ENCODE data around the gene S100A4.
"Not testable (repeated sequence)": the region's sequence is repeated elsewhere in the genome, so short reads cannot be mapped to it uniquely, and the experiment has no call there.

Gene S100A4

DNA sequence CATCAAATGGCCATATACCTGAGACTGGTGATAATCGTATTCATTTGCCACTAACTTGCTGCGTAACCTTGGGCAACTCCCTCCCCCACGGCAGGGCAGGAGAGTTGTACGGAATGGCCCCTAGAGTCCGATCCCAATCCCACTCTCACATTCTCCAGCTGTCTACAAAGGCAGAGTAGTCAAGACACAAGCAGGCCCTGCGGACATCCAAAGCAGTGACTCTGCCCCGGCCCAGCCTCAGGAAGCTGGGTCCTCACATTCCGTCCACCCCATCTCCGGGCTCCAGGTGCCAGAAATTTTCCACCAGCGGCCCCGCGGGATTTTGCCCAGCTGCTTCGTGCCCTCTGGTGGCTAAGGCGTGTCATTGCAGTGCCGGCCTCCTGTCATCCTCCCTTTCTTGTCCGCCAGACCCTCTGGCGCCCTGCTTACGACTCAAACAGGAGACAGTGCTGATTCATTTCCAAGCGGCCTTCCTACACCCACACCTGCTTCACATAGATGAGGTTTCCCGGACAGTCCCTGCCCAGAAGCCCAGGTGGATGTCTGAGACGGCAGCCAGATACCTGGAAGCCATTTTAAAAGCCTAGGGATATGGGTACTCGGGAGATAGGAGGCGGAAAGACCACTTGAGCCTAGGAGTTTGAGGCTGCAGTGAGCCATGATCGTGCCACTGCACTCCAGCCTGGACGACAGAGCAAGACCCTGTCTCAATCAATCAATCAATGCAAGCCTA, 22.9 kb upstream of the S100A4 start:
- DNase-seq: peak; percentile 74 to 97 (median 85)
- intact Hi-C loops (cut with DNase I): loop anchor here (1.0 to 10.0 kb wide), 3 partner anchors 36 to 214 kb away; partner anchors contain the start of gene S100A9

DNA sequence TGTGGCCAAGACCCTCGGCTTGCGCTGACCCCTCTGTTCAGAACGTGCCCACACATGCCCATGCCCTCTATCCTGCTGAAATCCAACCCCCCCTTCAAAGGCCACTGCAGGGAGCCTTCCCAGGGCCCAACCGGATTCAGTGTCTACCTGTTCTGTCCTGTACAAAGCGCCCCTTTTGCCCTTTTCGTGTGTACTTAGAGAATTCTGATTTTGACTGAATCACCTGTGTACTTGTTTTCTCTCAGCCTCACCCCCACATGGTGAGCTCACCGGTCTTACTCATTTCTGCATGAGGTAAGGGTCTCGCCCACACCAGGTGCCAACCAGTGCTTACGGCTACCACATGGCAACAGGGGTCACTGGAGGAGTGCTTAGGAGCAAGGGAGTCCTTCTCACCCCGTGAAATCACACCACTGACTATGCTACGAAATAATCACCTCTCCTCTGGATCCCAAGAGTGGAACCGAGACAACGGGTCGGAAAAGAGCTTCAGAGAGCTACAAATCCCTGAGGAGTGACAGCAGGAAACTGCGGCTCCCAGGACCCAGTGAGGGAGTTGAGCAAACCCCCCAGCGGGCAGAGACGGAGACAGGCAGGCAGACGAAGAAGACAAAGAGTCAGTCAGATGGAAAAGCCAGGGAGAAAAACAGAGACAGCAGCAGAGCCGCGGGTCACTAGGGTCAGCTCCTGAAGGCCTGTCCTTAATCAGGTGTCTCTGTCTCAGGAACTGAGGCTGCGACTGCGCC, 22.2 kb upstream of the S100A4 start:
- DNase-seq: peak in 1 of 10 donors; percentile 53
- intact Hi-C loops (cut with DNase I): loop anchor here (1.0 to 10.0 kb wide), 3 partner anchors 35 to 213 kb away; partner anchors contain the start of gene S100A9

DNA sequence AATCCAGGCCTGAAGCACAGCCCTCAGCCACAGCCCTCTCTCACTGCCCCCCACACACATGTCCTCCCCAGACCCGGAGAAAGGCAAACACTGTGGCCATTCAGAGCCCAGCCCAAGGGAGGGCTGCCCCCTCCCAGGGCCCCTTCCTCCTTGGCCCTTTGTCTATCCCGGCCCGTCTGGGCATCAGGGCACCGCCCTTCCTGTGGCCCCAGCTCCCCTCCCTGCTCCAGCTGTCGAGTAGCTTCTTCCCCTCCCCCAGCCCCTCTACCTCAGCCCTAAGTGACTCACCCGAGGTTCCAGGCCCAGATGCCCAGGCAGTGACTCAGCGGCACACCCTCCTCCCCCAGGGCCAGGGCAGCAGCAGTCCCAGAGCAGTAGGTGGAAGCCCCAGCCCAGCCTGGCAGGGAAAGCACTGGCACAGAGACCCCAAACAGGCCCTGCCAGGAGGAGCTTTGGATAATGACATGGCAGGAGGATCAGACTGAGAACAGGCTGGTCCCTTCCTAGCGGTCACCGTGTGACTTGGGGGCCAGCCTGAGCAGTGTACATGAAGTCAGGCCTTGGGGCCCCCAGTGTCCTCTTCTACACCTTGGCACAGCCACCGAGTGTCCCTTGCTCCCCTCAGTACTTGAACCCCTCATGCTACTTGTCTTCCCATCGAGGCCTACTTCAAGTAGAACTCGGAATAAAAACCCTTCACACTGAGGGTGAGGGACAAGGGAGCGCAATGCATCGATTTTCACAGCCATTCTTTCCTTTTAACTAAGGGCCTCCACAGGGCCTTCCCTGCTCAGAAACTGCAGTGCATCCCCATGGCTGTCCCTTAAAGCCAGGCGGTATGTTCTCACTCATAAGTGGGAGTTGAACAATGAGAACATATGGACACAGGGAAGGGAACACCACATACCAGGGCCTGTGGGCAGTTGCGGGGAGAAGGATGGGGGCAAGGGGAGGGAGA, 21.1 kb upstream of the S100A4 start:
- intact Hi-C loops (cut with DNase I): loop anchor here (5.0 to 10.0 kb wide), 2 partner anchors 34 to 212 kb away; partner anchors contain the start of gene S100A9
- peak in 8 of 10 donors; percentile 41 to 96 (median 66) for DNase-seq

DNA sequence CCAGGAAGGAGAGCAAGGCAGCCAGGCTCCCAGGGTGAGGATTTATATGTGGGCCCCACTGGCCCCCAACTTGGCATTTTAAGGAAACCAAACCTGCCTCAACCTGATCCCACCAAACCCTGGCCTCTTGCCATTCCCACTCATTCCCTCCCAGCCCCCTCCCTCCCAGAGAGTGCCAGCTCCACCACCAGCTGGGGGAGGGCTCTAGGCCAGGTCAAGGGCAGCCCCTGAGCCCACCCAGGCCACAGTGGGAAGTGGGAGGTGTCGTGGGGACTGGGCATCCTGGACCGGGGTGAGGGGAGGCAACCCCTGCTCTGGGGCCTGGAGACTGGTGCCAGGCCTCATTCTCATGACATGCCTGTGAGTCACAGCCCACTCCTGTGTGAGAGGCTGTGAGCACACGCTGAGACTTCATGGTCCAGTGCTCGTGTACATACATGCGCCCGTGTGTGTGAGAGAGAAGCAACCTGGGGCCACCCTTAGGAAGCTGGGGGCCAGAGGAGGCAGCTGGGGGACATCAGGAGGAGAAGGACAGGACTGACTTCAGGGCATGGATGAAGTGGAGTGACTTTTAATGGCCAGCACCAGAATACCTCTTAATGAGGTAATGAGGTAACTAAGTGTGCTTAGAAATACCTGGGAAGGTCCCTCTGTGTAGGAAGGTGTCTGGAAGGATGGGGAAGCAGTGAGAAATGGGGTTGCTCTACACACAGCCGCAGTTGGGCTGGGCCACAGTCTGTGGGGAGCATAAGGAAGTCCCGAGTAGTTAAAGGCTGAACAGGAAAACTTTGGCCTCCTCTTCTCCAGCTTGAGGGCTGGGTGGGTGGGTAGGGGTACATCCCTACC, 20.1 kb upstream of the S100A4 start, which contains the start of gene S100A2:
Gene S100A2, minus strand, starts transcription at position 316 of the 846 bp plus-strand sequence. CDS start 1,967 bp downstream, outside the sequence.
- intact Hi-C loops (cut with DNase I): loop anchor here (5.0 to 10.0 kb wide), 2 partner anchors 33 to 211 kb away; partner anchors contain the start of gene S100A9
- peak in 1 of 10 donors; percentile 79 for DNase-seq

DNA sequence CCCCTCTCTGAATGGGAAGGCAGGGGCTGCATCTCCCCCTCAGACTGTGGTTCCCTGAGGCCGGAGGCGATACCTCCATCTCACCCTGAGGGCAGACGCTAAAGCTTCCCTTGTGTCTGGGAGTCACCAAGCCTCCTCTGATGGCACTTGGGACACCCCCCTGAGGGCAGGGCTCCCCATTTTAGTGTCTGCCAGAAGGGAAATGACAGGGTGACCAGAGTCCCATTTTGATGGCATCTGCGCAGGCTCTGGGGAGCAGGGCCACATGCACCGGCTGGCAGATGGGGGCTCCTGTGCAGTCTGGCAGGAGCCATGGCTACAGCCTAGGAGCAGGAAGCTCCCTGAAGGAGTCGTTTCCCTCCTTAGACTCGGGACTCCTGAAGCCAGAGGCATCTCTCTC, 18.4 kb upstream of the S100A4 start:
- peak in 1 of 10 donors; percentile 43 for DNase-seq
- intact Hi-C loops (cut with DNase I): loop anchor here (10.0 kb wide), 1 partner anchor 209 kb away; the partner anchor contains the start of gene S100A9

DNA sequence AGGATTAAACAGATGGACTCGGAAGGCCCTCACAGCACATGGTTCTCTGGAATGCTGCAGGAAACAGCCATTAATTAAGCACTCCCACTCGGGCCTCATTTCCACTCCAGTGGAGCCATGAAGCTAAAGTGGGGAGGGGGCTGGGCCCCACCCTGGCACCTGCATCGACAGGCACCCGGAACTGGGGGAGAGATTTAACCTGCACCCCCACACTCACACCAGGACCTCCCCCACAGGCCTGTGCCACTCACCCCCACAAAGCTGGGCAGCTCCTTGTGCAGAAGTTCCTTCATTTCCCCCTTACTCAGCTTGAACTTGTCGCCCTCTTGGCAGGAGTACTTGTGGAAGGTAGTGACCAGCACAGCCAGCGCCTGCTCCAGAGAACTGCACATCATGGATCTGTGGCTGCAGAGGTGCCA, 17.9 kb upstream of the S100A4 start:
- intact Hi-C loops (cut with DNase I): loop anchor here (10.0 kb wide), 1 partner anchor 209 kb away; the partner anchor contains the start of gene S100A9
- DNase-seq: peak in 1 of 10 donors; percentile 42

DNA sequence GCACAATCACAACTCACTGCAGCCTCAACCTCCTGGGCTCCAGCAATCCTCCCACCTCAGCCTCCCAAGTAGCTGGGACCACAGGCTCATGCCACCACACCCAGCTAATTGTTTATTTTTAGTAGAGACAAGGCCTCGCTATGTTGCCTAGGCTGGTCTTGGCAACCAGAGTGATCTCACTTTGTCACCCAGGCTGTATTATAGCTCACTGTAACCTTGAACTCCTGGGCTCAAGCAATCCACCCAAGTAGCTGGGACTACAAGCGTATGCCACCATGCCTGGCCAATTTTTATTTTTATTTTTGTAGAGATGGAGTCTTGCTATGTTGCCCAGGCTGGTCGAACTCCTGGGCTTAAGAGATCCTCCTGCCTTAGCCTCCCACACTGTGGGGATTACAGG, 16.4 kb upstream of the S100A4 start:
- intact Hi-C loops (cut with DNase I): loop anchor here (10.0 kb wide), 1 partner anchor 207 kb away; the partner anchor contains the start of gene S100A9
- DNase-seq: not testable (repeated sequence)

DNA sequence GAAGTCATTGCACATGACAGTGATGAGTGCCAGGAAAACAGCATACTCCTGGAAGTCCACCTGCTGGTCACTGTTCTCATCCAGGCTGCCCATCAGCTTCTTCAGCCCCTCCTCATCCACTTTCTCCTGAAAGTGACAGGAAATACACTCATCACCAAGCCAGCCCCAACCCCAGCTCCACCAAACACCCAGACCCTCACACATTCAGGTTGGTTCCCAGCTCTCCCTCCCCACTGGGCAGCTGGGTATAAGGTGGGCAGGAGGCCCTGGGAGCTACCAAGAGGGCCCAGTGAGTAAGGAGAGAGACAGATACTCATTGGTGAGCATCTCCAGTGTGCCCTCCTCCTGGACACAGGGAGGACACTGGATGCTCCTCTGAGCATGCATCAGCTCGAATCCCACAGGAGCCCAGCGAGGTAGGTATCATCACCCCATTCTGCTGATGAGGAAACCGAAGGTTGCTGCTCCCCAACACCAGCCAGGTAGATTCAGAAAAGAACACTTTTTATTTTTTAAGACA, 15.9 kb upstream of the S100A4 start:
- no peak for DNase-seq
- intact Hi-C loops (cut with DNase I): loop anchor here (10.0 kb wide), 1 partner anchor 207 kb away; the partner anchor contains the start of gene S100A9

DNA sequence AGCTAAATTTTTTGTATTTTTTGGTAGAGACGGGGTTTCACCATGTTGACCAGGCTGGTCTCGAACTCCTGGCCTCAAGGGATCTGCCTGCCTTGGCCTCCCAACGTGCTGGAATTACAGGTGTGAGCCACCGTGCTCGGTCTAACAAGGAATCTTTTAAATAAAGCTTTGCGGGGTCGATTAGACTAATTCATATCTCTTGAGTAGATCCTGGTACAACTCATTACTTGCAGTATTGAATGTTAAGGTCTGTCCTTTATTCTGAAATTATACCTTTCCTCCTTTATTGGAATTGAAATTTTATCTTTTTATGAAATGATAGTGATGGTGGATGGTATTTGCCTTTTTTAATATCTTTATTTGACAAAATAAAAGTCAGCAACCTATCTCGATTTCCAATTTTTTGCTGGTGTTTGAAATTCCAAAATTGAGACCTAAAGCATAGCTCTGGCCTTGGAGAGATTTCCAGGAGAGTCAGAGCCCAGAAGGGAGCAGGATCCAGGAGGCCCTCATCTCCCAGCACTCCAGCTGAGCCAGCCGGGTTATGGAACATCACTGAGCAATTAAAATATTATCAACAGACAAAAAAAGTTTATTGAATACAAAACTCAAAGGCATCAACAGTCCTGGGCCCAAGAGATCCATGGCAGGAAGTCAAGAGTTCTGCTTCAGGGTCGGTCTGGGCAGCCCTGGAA, 15.3 kb upstream of the S100A4 start:
- peak in 1 of 10 donors; percentile 58 for DNase-seq
- intact Hi-C loops (cut with DNase I): loop anchor here (10.0 kb wide), 1 partner anchor 206 kb away; the partner anchor contains the start of gene S100A9

DNA sequence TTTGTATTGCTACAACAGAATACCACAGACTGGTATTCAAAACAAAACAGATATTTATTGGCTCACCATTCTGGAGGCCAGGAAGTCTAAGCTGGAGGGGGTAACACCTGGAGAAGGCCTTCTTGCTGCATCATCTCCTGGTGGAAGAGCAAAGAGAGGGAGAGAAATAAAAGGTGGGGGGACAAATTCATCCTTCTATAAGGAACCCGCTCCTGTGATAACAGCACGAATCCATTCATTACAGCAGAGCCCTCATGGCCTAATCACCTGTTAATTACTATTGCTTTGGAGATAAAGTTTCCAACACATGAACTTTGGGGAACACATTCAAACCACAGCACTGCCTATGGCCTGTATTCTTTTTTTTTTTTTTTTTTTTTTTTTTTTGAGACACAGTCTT, 14.6 kb upstream of the S100A4 start:
- no peak for DNase-seq
- intact Hi-C loops (cut with DNase I): loop anchor here (10.0 kb wide), 1 partner anchor 205 kb away; the partner anchor contains the start of gene S100A9

DNA sequence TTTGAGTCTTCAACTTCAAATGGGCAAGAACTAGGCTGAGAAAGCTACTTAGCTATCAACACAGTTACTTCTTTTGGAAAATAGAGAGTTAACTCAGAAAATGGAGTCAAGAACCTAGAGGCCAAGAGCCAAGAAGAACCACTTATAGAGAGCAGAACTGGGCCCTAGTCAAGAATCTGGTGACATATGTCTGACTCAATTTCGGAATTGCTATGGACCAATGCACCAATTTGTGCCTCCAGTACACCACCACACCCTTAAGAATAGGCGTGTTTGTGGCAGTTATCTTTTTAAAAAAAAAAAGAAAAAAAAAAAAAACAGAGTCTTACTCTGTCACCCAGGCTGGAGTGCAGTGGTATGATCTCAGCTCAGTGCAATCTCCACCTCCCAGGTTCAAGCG, 12.3 kb upstream of the S100A4 start:
- intact Hi-C loops (cut with DNase I): no loop called here
- DNase-seq: no peak

DNA sequence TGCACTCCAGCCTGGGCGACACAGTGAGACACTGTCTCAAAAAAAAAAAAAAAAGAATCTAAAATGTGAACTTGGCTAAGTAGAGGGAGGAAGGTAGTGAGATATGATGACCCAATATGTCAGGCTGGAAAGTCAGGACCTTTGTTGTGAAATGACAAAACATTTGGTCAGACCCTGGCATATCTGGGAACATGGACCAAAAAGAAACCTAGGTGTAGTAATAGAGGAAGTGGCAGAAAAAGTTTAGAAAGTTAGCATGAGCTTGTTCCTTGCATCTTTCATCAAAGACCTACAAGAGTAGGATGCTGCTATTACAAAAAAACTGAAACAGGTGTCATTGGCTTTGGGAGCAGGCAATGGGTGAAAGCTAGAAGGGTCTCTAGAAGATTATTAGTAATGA, 10.7 kb upstream of the S100A4 start:
- no peak for DNase-seq
- intact Hi-C loops (cut with DNase I): no loop called here

DNA sequence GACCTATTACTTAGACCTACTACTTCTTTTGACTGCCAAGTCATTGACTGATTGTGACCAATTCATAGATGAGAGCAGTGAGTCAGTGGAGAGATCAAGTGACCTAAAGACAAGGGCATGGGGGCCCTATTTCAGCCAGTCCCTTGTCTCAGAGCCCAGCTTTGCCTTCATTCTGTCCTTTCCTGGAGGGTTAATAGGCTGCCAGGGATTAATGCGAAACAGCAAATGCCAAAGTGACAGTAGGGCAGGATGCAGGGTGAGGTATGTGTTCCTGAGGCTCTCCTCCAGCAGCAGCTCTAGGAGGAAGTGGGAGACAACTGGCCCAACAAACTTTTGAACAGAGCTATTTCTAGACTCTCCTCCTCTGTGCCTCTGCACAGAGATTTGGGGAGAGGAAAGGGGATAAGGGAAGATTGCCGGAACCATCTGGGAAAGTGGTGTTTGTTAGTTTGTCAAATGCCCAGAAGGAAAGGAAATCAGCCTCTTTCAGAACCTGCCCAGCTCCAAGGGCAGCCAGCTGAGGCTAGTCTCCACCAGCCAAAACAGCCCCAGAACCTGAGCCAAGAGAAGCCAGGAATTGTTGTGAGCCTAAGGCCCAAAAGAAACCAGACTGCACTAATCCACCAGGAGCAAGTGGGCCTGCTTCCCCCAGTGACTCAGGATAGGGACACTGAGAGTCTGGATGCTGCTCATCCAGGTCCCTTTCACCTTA, 8.4 kb upstream of the S100A4 start:
- peak in 1 of 10 donors; percentile 38 for DNase-seq
- intact Hi-C loops (cut with DNase I): no loop called here

DNA sequence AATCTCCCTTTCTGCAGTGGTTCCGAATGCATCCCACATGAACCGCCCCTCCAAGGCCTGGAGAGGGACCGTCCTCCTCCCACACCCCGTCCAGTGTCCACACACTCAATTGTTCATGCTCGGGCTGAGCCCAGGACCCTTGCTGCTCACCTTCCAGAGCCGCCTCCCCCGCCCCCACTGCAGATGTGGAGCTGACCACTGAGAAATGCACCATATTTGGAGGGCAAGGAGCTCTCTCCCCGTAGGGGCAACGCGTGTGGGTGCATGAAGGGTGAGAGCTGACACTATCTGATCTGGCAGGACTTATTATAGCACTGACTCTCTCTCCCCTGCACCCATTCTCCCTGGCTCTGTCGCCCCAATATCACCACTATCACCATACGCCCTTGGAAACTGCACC, 7.5 kb upstream of the S100A4 start:
- intact Hi-C loops (cut with DNase I): no loop called here
- DNase-seq: peak in 1 of 10 donors; percentile 70

DNA sequence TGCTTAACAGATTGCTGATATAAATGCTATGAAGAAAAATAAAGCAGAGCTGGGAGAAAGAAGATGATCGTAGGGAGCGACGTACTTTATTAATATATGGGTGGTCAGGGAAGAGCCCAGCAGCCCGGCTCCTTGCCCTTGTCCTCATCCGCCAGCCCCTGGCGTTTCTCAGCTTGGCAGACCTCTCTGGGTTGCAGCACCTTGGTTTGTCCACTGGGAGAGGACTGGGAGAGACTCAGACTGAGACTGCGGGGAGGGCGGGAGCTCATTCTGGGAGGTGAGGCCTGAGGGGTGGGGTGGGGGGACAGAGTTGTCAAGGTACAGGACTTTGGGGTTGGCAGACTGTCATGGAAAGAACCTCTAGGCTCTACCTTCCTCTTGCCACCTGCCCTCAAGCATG, 6.7 kb upstream of the S100A4 start:
- DNase-seq: peak in 2 of 10 donors; percentile 8 to 30

DNA sequence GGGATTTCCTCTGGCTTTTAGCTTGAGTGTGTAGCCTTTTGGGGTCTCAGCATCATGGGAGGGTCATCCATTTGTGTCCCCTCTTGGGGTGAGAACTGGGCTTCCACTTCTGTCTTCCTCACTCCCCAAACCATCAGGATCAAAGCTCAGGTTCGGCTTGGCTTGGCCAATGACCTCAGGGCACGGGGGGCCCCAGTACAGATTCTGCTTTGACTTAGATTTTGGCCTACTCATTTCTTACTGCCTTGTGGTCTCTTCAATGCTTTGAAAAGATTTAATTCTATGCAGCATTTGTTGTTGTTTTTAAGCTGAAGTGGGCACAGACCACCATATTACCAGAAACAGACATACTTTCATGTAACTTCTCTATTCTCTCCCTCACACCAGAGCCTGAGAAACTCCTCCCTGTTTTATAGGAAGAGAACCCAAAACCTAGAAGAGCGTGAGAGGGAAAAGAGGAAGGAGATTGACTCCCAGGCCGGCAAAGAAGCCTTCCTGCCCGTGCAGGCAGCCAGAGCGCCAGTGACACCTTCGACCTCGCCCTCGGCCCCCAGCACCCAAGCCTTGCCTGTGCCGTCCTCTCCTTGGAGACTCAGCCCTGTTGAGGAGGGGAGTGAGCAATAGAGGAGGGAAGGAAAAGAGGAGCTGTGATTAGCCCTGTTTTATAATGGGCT, 5.4 kb upstream of the S100A4 start:
- intact Hi-C loops (cut with DNase I): no loop called here
- DNase-seq: peak in 3 of 10 donors; percentile 20 to 78 (median 46)

More for the DNA sequence above, 6.7 kb upstream of the S100A4 start:
- intact Hi-C loops (cut with DNase I): no loop called here

DNA sequence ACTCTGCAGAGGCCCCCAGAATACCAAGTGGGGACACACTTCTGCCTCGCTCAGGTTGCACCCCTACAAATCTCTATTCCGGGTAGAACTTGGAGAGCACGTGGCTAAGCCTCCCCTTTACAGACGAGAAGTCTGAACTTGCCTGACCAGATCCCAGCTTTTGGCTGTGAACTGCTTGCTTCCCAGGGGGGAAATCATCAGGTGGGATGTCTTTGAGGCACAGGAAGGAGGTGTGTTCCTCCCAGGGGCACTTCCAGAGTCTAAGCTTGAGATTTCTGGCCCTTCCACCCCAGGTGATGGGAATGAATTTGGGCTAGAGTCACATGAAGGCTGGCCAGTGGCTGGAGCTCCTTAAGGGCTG, 4.8 kb upstream of the S100A4 start:
- intact Hi-C loops (cut with DNase I): no loop called here
- DNase-seq: peak in 3 of 10 donors; percentile 6 to 47 (median 42)

Measured in posterior cingulate gyrus (tissue), 11 donors.